Pulmonary artery endothelial cell (primary cell): Measurements from ENCODE around the gene ACYP1. TPM values are rescaled to one million over a fixed set of nuclear protein-coding genes. Genes with fewer than 3 reads are reported as not detected.
A peak's percentile ranks its signal among the peaks of the same experiment; 100 is the strongest.

ENCODE experiments used
- DNase-seq: peaks from one replicate; pipeline ENCODE4 v3.0.0-alpha.2; 2011; ENCODE audit warnings: low read depth, low spot score
- total RNA-seq: library from RNA; depleted of rRNA; stranded (reverse); fragments of >200 nt; gene quantifications from 2 replicates; pipeline ENCODE4 v1.2.3, GENCODE V29; 2014

ACYP1 gene
- total RNA-seq, 1 donor from 2014 or later = 9.7 TPM

GRCh38 chr14:75040959-75041358 is 22.9 kb downstream of the ACYP1 start:
- no peak for DNase-seq

- DNase-seq = no peak
These were observed 23.3 kb downstream of the ACYP1 start for GRCh38 chr14:75040507-75040906.

GRCh38 chr14:75032939-75033338 is 30.9 kb downstream of the ACYP1 start:
- no peak for DNase-seq

- no peak for DNase-seq
These were observed 33.7 kb downstream of the ACYP1 start for GRCh38 chr14:75030147-75030546.

- no peak for DNase-seq
These were observed 37.9 kb downstream of the ACYP1 start for GRCh38 chr14:75025876-75026275.

- DNase-seq = peak; percentile 63
These were observed 38.7 kb downstream of the ACYP1 start for GRCh38 chr14:75025082-75025481.

GRCh38 chr14:75023108-75023507 is 40.7 kb downstream of the ACYP1 start:
- no peak for DNase-seq

- no peak for DNase-seq
These were observed 41.2 kb downstream of the ACYP1 start for GRCh38 chr14:75022655-75023054.

- DNase-seq = no peak
These were observed 45.1 kb downstream of the ACYP1 start for GRCh38 chr14:75018694-75019093.

GRCh38 chr14:75016815-75017214 is 47.0 kb downstream of the ACYP1 start:
- no peak for DNase-seq

- no peak for DNase-seq
These were observed 48.3 kb downstream of the ACYP1 start for GRCh38 chr14:75015496-75015895.

- no peak for DNase-seq
These were observed 50.5 kb downstream of the ACYP1 start for GRCh38 chr14:75013290-75013689.

- DNase-seq = peak; percentile 22
These were observed 52.3 kb downstream of the ACYP1 start for GRCh38 chr14:75011356-75011994.

- no peak for DNase-seq
These were observed 53.2 kb downstream of the ACYP1 start for GRCh38 chr14:75010472-75011093.

GRCh38 chr14:75009176-75009575 is 54.6 kb downstream of the ACYP1 start:
- no peak for DNase-seq

- DNase-seq = no peak
These were observed 58.5 kb downstream of the ACYP1 start for GRCh38 chr14:75005357-75005756.

- no peak for DNase-seq
These were observed 60.4 kb downstream of the ACYP1 start for GRCh38 chr14:75003250-75004027.

Other genes starting within 250 kb of the ACYP1 start
- not detected in 2 replicates for gene PROX2, start 187.9 kb downstream of the ACYP1 start, total RNA-seq
- gene DLST, start 182.1 kb downstream of the ACYP1 start, total RNA-seq = 66.0 and 75.3 TPM in 2 replicates
- 11.5 and 14.8 TPM in 2 replicates for gene RPS6KL1, start 140.8 kb downstream of the ACYP1 start, total RNA-seq
- 209 and 564 TPM in 2 replicates for gene PGF, start 108.4 kb downstream of the ACYP1 start, total RNA-seq
- gene EIF2B2, start 61.1 kb downstream of the ACYP1 start, total RNA-seq = 209 and 305 TPM in 2 replicates
- 15.0 and 20.0 TPM in 2 replicates for gene MLH3, start 12.6 kb downstream of the ACYP1 start, total RNA-seq
- gene ZC2HC1C, start 5.6 kb upstream of the ACYP1 start, total RNA-seq = 0.99 and 1.3 TPM in 2 replicates
- 43.7 and 73.8 TPM in 2 replicates for gene NEK9, start 63.0 kb upstream of the ACYP1 start, total RNA-seq
- gene TMED10, start 112.6 kb upstream of the ACYP1 start, total RNA-seq = 278 and 453 TPM in 2 replicates
- gene FOS, start 214.8 kb upstream of the ACYP1 start, total RNA-seq = 3.0 and 10.7 TPM in 2 replicates